ENCODE data around the gene NINJ1. TPM values are rescaled to one million over a fixed set of nuclear protein-coding genes. Genes with fewer than 3 reads are reported as not detected.

NINJ1 gene
- total RNA-seq, 1 experiment from 2014 or later, result 26.7 TPM

GRCh38 chr9:93098236-93098946 is 35.7 kb downstream of the NINJ1 start:
- peaks cover 26% of the 10 kb centered on the region for H3K4me1 ChIP-seq (ENCODE audit: control insufficient read depth, insufficient read depth, low read length)
- ATAC-seq (peak; percentile 75), DNase-seq (ENCODE audit: low read depth, low spot score) (no peak)
- H3K27me3 ChIP-seq (ENCODE audit: control insufficient read depth, insufficient read depth, low read length), result no peaks in the 10 kb centered on the region
- ChIA-PET CTCF (no interaction called here), POLR2A (no interaction called here)
- TF ChIP-seq TCF7L2 (IDR thresholded peaks at IDR 0.05; ENCODE audit: low read depth, low read length) (no peak), SIN3A (IDR thresholded peaks at IDR 0.05; ENCODE audit: borderline replicate concordance, insufficient read depth, low read depth, low read length) (no peak), POLR2AphosphoS5 (IDR thresholded peaks at IDR 0.05; ENCODE audit: low read depth, low read length) (peak; percentile 27; the same call in 1 of the 2 replicates)
- TF ChIP-seq, protein P1, sequence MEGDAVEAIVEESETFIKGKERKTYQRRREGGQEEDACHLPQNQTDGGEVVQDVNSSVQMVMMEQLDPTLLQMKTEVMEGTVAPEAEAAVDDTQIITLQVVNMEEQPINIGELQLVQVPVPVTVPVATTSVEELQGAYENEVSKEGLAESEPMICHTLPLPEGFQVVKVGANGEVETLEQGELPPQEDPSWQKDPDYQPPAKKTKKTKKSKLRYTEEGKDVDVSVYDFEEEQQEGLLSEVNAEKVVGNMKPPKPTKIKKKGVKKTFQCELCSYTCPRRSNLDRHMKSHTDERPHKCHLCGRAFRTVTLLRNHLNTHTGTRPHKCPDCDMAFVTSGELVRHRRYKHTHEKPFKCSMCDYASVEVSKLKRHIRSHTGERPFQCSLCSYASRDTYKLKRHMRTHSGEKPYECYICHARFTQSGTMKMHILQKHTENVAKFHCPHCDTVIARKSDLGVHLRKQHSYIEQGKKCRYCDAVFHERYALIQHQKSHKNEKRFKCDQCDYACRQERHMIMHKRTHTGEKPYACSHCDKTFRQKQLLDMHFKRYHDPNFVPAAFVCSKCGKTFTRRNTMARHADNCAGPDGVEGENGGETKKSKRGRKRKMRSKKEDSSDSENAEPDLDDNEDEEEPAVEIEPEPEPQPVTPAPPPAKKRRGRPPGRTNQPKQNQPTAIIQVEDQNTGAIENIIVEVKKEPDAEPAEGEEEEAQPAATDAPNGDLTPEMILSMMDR (IDR thresholded peaks at IDR 0.05), result no peak
- TF ChIP-seq, protein P2, sequence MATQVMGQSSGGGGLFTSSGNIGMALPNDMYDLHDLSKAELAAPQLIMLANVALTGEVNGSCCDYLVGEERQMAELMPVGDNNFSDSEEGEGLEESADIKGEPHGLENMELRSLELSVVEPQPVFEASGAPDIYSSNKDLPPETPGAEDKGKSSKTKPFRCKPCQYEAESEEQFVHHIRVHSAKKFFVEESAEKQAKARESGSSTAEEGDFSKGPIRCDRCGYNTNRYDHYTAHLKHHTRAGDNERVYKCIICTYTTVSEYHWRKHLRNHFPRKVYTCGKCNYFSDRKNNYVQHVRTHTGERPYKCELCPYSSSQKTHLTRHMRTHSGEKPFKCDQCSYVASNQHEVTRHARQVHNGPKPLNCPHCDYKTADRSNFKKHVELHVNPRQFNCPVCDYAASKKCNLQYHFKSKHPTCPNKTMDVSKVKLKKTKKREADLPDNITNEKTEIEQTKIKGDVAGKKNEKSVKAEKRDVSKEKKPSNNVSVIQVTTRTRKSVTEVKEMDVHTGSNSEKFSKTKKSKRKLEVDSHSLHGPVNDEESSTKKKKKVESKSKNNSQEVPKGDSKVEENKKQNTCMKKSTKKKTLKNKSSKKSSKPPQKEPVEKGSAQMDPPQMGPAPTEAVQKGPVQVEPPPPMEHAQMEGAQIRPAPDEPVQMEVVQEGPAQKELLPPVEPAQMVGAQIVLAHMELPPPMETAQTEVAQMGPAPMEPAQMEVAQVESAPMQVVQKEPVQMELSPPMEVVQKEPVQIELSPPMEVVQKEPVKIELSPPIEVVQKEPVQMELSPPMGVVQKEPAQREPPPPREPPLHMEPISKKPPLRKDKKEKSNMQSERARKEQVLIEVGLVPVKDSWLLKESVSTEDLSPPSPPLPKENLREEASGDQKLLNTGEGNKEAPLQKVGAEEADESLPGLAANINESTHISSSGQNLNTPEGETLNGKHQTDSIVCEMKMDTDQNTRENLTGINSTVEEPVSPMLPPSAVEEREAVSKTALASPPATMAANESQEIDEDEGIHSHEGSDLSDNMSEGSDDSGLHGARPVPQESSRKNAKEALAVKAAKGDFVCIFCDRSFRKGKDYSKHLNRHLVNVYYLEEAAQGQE (IDR thresholded peaks at IDR 0.05; ENCODE audit: insufficient read depth in 1 of 2, low read depth in 2 of 2, low read length in 1 of 2), result no peak
- in situ Hi-C loops (cut with HindIII; ENCODE audit: low pct_unique_long_range_greater_than_20kb, low sequenced_read_pairs), result no loop called here
- peak overlapping the region; percentile 67 to 73 for H3K4me3 ChIP-seq (ENCODE audit: low read depth in 2 of 2, low read length in 2 of 2)
- TSS peak; percentile 43 for BruUV-seq (replicated peaks)
- intact Hi-C loops (cut with micrococcal nuclease; ENCODE audit: unreplicated experiment), result loop anchor here (10.0 kb wide), 1 partner anchor 94 kb away; no protein-coding TSS in a partner anchor
- H3K9me3 ChIP-seq (ENCODE audit: control insufficient read depth, insufficient read depth, low read depth, low read length), result no peaks in the 10 kb centered on the region
- H3K36me3 ChIP-seq (ENCODE audit: control insufficient read depth, insufficient read depth, low read length), result peaks cover 4% of the 10 kb centered on the region; the same call in 1 of the 2 replicates
- peak overlapping the region; percentile 85 for H3K27ac ChIP-seq (ENCODE audit: low read length)

GRCh38 chr9:93097511-93098201 is 36.4 kb downstream of the NINJ1 start:
- Histone ChIP-seq H3K27me3 (ENCODE audit: control insufficient read depth, insufficient read depth, low read length) (no peaks in the 10 kb centered on the region), H3K27ac (ENCODE audit: low read length) (peak overlapping the region; percentile 85), H3K4me1 (ENCODE audit: control insufficient read depth, insufficient read depth, low read length) (peaks cover 26% of the 10 kb centered on the region), H3K4me3 (ENCODE audit: low read depth in 2 of 2, low read length in 2 of 2) (peak overlapping the region; percentile 67 to 73), H3K9me3 (ENCODE audit: control insufficient read depth, insufficient read depth, low read depth, low read length) (no peaks in the 10 kb centered on the region), H3K36me3 (ENCODE audit: control insufficient read depth, insufficient read depth, low read length) (peaks cover 4% of the 10 kb centered on the region; the same call in 1 of the 2 replicates)
- in situ Hi-C loops (cut with HindIII; ENCODE audit: low pct_unique_long_range_greater_than_20kb, low sequenced_read_pairs) (no loop called here), intact Hi-C loops (cut with micrococcal nuclease; ENCODE audit: unreplicated experiment) (loop anchor here (10.0 kb wide), 1 partner anchor 93 kb away; no protein-coding TSS in a partner anchor)
- POLR2A ChIA-PET, result interaction anchor here (0.5 kb wide), 1 partner anchor 11 kb away, joined by 3 read pairs; no protein-coding TSS in a partner anchor
- DNase-seq (ENCODE audit: low read depth, low spot score), result no peak
- CTCF ChIA-PET, result interaction anchor here (0.6 kb wide), 1 partner anchor 210 kb away, joined by 4 read pairs; no protein-coding TSS in a partner anchor
- ATAC-seq, result no peak
- BruUV-seq (replicated peaks), result no TSS peak
- TF ChIP-seq, protein P1 (IDR thresholded peaks at IDR 0.05), result no peak
- TF ChIP-seq TCF7L2 (IDR thresholded peaks at IDR 0.05; ENCODE audit: low read depth, low read length) (no peak), POLR2AphosphoS5 (IDR thresholded peaks at IDR 0.05; ENCODE audit: low read depth, low read length) (no peak), SIN3A (IDR thresholded peaks at IDR 0.05; ENCODE audit: borderline replicate concordance, insufficient read depth, low read depth, low read length) (no peak)
- TF ChIP-seq, protein P2 (IDR thresholded peaks at IDR 0.05; ENCODE audit: insufficient read depth in 1 of 2, low read depth in 2 of 2, low read length in 1 of 2), result no peak
